ENCODE data around the gene ZNF24.

Gene ZNF24

DNA sequence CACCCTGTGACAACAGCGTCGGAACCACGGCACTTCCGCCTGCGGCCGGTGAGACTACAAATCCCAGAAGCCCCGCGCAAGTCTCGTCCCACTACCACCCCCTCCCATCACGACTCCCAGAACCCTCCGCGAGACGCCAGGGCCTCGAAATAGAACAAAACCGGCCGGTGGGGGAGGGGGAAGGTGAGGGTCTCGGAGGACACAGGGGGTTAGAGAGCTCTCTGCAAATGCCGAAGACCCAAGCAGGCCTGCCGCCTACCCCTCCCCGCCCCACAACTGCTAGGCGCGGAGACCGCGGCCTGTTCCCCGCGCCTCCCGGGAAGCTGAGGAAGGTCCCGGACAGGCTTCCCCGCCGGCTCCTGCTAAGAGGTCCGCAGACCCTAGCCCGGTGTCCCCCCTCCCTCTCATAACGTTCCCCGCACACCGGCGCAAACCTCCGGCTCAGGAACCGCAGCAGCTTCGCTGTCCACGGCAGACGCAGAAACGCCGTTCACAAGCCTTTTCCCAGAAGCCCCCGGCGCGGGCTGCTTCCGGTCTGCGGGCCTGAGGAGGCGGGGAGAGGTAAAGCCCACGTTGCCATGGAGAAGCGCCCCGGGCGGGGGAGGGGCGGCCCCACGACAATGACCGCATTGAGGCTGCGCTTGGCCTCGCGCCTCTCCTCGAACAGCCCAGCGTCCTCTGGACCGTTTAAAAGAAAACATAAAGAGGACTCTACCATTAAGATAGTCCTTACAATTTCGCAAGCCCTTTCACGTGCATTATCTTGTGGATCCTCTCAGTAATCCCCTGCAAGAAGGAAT is at the start of gene ZNF24:
Gene ZNF24 (minus strand): TSS at position 485 of the 800 bp plus-strand sequence. CDS start 3,770 bp downstream, outside the sequence.
- H3K4me3 ChIP-seq (ENCODE audit: low read length) = peak within 1 kb of the TSS; percentile 96
- peak; percentile 90 for DNase-seq (ENCODE audit: low read depth)
- TF ChIP-seq, protein P1, sequence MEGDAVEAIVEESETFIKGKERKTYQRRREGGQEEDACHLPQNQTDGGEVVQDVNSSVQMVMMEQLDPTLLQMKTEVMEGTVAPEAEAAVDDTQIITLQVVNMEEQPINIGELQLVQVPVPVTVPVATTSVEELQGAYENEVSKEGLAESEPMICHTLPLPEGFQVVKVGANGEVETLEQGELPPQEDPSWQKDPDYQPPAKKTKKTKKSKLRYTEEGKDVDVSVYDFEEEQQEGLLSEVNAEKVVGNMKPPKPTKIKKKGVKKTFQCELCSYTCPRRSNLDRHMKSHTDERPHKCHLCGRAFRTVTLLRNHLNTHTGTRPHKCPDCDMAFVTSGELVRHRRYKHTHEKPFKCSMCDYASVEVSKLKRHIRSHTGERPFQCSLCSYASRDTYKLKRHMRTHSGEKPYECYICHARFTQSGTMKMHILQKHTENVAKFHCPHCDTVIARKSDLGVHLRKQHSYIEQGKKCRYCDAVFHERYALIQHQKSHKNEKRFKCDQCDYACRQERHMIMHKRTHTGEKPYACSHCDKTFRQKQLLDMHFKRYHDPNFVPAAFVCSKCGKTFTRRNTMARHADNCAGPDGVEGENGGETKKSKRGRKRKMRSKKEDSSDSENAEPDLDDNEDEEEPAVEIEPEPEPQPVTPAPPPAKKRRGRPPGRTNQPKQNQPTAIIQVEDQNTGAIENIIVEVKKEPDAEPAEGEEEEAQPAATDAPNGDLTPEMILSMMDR (conservative IDR thresholded peaks at IDR 0.05; ENCODE audit: low read length) = no peak

DNA sequence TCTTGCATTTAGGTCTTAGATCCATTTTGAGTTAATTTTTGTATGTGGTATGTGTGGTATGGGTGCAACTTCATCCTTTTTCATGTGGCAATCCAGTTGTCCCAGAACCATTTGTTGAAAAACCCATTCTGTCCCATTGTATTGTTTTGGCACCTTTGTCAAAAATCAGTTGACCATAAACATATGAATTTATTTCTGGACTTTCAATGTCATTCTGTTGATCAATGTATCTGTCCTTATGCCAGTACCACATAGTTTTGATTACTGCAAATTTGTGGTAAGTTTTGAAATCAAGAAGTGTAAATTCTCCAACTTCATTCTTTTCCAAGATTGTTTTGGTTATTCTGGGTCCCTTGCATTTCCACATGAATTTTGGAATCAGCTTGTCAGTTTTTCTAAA is 49.5 kb upstream of the ZNF24 start:
- TF ChIP-seq, protein P1 (conservative IDR thresholded peaks at IDR 0.05; ENCODE audit: low read length) = no peak

DNA sequence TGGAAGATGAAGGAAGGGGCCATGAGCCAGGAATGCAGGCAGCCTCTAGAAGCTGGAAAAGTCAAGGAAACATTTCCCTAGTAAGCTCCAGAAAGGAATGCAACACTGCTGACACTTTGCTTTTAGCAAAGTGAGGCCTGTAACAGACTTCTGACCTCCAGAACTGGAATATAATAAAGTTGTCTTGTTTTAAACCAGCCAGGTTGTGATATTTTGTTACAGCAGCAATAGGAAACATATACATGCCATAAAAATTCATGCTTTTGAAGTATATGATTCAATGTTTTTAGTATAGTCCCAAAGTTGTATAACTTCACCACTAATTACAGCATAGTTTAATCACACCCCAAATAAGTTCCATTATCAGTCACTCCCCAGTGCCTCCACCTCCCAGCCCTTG is 48.2 kb upstream of the ZNF24 start:
- TF ChIP-seq, protein P1 (conservative IDR thresholded peaks at IDR 0.05; ENCODE audit: low read length) = no peak
- H3K4me3 ChIP-seq (ENCODE audit: low read length) = no peak overlapping the region
- DNase-seq (ENCODE audit: low read depth) = no peak

More for the DNA sequence above, 49.5 kb upstream of the ZNF24 start:
- DNase-seq (ENCODE audit: low read depth) = peak; percentile 66
- no peak overlapping the region for H3K4me3 ChIP-seq (ENCODE audit: low read length)

DNA sequence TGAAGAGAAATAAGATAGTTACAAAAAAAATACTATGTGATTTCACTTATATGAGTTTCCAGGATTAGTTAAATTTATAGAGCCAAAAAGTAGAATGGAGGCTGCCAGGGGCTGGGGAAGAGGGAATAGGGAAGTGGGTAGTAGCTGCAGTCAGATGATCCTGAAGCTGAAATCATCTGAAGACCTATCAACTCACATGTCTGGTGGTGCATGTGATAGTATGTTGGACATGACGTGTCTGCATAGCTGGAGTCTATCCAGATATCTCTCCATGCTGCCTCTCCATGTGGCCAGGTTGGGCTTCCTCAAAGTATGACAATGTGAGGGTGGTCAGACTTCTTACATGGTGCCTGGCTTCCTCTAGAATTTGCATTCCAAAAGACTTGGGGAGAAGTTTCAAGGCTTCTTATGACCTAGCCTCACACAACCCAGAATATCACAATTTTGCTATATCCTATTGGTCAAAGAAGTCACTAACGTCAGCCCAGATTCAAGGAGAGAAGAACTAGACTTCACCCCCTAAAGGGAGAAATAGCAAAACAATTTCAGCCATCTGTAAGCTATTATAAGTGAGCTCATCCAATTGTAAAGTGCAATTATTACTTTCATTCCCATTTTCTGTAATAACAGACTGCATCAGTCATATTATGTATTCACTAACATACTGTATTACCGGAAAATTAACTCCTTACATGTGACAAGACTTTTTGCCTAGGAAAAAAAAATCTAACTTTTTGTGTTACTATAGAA is 46.9 kb upstream of the ZNF24 start:
- no peak overlapping the region for H3K4me3 ChIP-seq (ENCODE audit: low read length)
- DNase-seq (ENCODE audit: low read depth) = peak; percentile 40
- TF ChIP-seq, protein P1 (conservative IDR thresholded peaks at IDR 0.05; ENCODE audit: low read length) = no peak

DNA sequence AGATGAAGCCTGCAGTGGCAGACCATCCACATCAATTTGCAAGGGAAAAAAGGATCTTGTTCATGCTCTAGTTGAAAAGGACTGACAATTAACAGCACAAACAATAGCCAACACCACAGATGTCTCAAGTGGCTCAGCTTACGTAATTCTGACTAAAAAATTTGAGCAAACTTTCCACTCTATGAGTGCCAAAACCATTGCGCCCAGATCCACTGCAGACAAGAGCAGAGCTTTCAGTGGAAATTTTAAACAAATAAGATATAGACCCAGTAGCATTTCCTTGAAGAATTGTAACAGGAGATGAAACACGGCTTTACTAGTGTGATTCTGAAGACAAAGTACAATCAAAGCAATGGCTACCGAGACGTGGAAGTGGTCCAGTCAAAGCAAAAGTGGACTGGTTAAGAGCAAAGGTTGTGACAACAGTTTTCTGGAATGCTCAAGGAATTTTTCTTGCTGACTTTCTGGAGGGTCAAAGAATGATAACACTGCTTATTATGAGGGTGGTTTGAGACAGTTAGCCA is 44.9 kb upstream of the ZNF24 start:
- TF ChIP-seq, protein P1 (conservative IDR thresholded peaks at IDR 0.05; ENCODE audit: low read length) = no peak
- DNase-seq (ENCODE audit: low read depth) = peak; percentile 81
- peak overlapping the region; percentile 26 for H3K4me3 ChIP-seq (ENCODE audit: low read length)

DNA sequence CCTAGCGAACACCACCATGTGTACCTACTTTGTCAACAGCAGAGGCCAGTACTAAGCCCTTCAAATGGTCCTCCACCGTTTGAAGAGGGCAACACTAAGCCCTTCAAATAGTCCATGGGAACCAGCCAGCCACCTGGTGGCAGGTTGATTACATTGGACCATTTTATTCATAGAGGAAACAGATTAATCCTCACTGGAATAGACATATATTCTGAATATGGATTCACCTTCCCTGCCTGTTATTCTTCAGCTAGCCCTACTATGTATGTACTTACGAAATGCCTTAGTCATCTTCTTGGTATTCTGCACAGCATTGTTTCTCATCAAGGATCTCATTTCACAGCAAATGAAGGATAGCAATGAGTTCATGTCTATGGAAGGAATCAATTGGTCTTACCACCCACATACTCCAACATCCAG is 42.9 kb upstream of the ZNF24 start:
- H3K4me3 ChIP-seq (ENCODE audit: low read length) = no peak overlapping the region
- peak; percentile 44 for DNase-seq (ENCODE audit: low read depth)
- TF ChIP-seq, protein P1 (conservative IDR thresholded peaks at IDR 0.05; ENCODE audit: low read length) = peak; percentile 24; the same call in 1 of the 2 replicates

Measured in AG10803 (cell line).